CD4-positive, alpha-beta T cell treated with Interferon alpha-2 for 1 hour (primary cell): ENCODE data around the gene LORICRIN.

Source experiments
- DNase-seq, 2 donors: peaks; one replicate each; pipeline ENCODE4 v3.0.0-alpha.2; 2020 to 2022

LORICRIN gene

DNA sequence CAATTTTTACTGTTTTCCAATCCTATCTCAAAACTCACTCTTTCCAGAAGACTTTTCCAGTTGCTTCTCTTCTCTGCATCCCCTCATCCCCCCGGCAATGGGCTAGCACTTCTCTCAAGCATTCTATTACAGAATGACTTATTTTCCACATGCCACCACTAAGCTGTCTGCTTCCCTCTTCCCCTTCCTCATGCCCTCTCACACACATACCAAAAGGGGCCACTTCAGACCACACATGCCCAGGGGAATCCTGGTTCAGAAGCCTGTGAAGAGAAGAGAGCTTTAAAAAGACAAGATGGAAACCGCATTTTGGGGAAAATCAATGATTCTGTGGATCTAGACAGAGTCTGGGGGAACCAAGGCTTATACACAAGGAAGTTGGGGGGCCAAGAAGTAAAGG lies 8.4 kb upstream of the LORICRIN start:
- no peak for DNase-seq

GRCh38 chr1:153251562-153251961 lies 7.9 kb upstream of the LORICRIN start:
- no peak for DNase-seq

GRCh38 chr1:153251988-153252387 lies 7.5 kb upstream of the LORICRIN start:
- DNase-seq = no peak

DNA sequence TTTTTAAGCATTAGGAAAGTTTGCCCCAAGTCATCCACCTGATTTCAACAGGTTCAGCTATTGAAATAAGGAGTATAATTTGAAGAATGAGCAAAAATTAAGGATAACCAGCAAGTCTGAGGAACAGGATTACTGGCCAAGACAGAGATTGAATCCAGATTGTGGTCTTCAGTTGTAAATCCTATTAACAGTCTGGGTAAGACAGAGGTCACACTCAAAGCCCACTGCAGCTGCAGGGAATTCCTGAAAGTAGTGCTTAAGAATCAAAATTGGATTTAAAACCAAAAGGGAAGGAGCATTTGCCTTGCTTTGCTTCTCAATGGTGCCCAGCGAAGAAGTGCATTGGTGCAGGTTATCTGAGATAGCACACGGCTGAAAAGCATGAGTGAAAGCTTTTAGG lies 6.4 kb upstream of the LORICRIN start:
- no peak for DNase-seq

GRCh38 chr1:153253693-153254092 lies 5.8 kb upstream of the LORICRIN start:
- DNase-seq = no peak

GRCh38 chr1:153260585-153261280 lies 1.2 kb downstream of the LORICRIN start:
- DNase-seq = peak in 1 of 2 donors; percentile 28

GRCh38 chr1:153261281-153262069 lies 2.0 kb downstream of the LORICRIN start:
- peak in 1 of 2 donors; percentile 22 for DNase-seq

DNA sequence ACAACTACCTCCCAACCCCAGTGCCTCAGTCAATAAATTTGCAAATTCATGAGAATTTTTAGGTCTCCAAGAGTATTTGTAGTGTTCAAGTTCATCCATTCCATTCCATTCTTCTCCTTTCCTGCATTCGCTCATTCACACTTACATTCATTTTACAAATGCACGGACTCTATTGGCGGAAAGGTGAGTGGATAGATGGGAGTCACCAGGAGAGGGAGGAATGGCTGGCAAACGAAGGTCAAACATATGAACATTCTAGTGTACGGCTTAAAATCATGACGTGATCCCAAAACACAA lies 2.5 kb downstream of the LORICRIN start:
- no peak for DNase-seq

- DNase-seq = no peak
Measured at GRCh38 chr1:153262462-153263157, 3.1 kb downstream of the LORICRIN start.

- DNase-seq = no peak
Measured at GRCh38 chr1:153265457-153265856, 6.0 kb downstream of the LORICRIN start.

GRCh38 chr1:153271711-153272110 lies 12.2 kb downstream of the LORICRIN start:
- DNase-seq = no peak

- DNase-seq = no peak
Measured at GRCh38 chr1:153272186-153272585, 12.7 kb downstream of the LORICRIN start.

DNA sequence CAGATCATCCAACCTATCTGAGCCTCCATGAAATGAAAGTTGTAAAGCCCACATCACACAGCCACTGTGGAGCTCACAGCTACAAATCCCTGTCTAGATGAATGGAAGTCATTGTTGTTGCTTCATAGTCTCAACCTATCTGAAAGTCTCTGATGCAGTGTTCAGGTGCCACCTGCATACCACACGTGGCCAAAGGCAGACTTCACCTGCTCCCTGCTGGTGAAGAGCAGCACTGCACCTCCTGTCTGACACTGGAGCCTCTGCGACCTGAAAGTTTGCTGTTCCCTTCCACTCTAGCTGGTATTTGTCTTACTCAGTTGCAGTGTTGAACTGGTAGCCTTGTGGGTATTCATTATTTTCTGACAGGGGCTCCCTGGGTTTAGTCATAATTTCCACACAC lies 18.4 kb downstream of the LORICRIN start:
- DNase-seq = peak; percentile 15 to 51

DNA sequence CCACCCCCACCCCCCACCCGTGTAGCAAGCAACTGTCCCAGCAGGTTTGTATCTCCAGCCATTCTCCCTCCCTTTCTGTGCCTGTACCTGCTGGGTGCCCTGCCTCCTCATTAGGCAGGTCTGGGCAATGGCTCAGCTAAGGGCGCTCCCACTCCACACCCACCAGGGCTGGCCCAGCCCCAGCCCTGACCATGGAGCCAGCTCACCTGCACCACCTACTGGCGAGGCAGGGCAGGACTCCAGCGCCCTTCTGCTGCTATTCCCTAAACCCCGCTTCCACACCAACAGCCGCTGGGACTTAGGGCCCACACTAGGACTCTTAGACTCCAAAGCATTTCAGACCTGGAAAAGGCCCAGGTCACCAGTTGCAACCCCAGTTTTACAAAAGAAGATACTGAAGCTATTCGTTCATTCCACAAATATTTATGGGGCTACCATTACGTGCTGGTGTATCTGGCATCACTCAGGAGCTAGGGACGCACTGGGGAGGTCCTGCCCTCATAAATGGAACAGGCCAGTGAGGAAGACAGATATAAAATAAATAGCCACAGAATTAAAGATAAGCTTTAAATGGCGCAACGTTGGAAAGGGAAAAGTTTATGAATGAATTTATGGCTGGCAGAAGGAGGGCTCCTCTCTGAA lies 29.3 kb downstream of the LORICRIN start:
- peak in 1 of 2 donors; percentile 3 for DNase-seq

DNA sequence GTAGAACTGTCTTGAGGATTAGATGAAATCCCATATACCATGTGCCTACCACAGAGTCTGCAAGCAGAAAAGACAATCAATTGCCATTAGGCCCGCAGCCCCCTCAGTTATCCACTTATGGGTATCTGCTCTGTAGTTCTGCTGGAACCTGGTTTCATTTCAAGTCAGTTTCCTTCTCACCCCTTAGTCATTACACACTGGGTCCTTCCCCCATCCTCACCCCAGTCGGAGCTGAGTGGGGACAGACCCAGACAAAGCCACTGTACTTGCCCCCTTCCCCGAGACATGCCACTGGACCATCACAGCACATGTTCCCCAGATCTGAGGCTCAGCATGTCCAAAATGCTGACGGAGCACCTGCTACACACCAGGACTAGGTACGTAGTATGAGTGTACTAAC lies 32.0 kb downstream of the LORICRIN start:
- DNase-seq = no peak

GRCh38 chr1:153292185-153292584 lies 32.7 kb downstream of the LORICRIN start:
- DNase-seq = no peak

DNA sequence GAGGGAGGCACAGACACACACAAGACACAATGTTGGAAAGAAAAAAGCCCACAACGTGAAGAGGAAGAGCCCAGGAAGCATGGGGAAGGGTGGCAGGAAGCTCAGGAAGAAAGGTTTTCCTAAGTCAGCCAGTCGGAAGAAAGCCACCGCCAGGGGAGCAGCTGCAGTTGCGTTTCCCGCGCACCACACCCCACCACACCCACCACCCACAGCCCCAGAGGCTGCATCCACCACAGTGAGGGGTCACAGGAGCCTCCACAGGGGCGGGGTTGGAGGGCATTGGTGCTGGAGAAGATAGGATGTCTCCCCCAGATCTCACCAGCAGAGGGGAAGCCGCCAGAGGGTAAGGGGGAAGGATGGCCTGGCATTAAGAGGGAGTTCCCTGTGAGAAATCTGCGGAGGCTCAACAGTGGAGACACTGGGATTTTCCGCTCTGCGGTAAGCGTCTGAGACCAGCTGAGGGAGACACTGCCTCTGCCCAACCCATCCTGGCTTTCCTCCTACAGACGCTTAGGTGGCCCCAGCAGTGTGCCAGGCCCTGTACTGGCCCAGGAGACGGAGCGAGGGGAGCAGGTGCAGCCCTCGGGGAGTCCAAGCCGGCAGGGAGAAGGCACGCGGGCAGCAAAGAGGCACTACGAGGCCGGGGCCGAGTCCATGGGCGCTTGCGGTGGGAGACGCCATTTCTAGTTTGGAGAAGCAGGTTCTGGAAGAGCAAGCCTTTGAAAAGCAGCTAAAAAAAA lies 33.4 kb downstream of the LORICRIN start:
- no peak for DNase-seq

DNA sequence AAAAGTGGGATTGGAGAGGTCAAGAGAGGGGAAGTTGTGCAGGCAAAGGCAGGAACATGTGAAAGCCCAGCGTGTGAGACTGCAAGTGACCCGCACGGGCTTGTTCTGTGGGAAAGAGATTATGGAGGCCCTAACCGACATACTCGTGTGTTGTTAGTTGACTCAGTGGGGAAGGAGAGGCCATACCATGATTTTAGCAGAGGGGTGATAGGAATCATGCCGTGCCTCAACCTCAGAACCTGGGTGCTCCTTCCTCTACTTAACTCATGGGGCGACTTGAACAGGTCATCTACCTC lies 33.9 kb downstream of the LORICRIN start:
- no peak for DNase-seq

- DNase-seq = peak in 1 of 2 donors; percentile 16
Measured at GRCh38 chr1:153293851-153294250, 34.4 kb downstream of the LORICRIN start.

DNA sequence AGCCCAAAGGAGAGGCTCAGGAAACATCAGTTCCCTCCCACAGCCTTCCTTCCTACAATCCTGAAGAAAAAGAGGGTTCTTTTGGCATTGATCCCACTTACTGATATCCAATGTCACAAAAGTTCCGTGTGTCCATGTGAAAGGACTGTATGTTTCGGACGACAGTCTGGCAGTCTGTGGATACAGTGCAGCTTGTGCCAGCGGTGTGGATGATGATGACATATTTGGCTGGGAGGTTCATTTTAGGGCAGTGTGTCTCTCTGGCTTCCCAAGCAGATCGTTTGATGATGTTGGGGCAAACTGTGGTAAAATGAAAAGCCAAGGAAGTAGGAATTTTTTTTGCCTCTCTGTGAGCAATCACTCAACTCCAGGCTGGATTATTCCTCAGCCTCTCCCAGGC lies 42.8 kb downstream of the LORICRIN start:
- DNase-seq = no peak

DNA sequence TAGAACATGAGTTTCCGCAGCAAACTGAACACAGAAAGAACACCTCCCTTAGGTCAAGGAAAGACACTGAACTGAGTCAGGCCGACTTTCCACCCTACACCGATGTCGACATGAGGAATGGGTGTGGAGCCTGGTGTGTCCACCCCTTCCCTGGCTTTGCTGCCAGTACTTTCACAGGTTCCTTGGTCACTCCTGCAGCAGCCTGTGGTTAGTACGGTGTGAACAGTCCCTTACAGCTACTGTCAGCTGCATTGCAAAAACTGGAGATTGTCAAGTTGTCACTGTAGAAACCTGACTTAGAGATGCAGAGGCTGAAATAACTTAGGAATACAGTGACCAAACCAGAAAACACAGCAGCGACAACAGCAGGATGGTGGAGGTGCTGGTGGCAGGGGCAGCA lies 46.2 kb downstream of the LORICRIN start:
- no peak for DNase-seq

- DNase-seq = no peak
Measured at GRCh38 chr1:153306303-153307220, 47.1 kb downstream of the LORICRIN start.
